ENCODE measurements around the gene ADGRB3. TPM values are rescaled to one million over a fixed set of nuclear protein-coding genes. Genes with fewer than 3 reads are reported as not detected.

Gene ADGRB3
- total RNA-seq, 1 donor from 2014 or later = 1.5 TPM

- Mint-ChIP-seq H3K27ac (no peak overlapping the region), H3K4me3 (no peak overlapping the region), H3K36me3 (no peaks in the 10 kb centered on the region), H3K4me1 (peaks cover 10% of the 10 kb centered on the region), H3K9me3 (no peaks in the 10 kb centered on the region), H3K27me3 (ENCODE audit: insufficient read depth, low read depth) (no peaks in the 10 kb centered on the region)
- Histone ChIP-seq H3K4me2 (no peak overlapping the region), H3K9ac (no peak overlapping the region), H3K79me2 (ENCODE audit: low read depth) (no peaks in the 10 kb centered on the region), H4K20me1 (ENCODE audit: low read depth) (no peaks in the 10 kb centered on the region), H3K4me1 (no peaks in the 10 kb centered on the region), H3K27me3 (no peaks in the 10 kb centered on the region), H3F3A (ENCODE audit: low read depth) (no peaks in the 10 kb centered on the region), H3K4me3 (no peak overlapping the region), H3K9me3 (ENCODE audit: low read depth) (no peaks in the 10 kb centered on the region), H2AFZ (replicated peaks) (no peak overlapping the region), H3K36me3 (no peaks in the 10 kb centered on the region), H3K27ac (no peak overlapping the region)
- no peak for DNase-seq (ENCODE audit: low spot score)
- TF ChIP-seq CTCF (IDR thresholded peaks at IDR 0.05) (no peak), EZH2 (IDR thresholded peaks at IDR 0.05) (no peak), EZH2phosphoT487 (IDR thresholded peaks at IDR 0.05) (no peak)
Observed at GRCh38 chr6:69338431-69339162, 703.5 kb downstream of the ADGRB3 start.

GRCh38 chr6:69339163-69339550 is 704.1 kb downstream of the ADGRB3 start:
- Mint-ChIP-seq H3K36me3 (no peaks in the 10 kb centered on the region), H3K27ac (no peak overlapping the region), H3K9me3 (no peaks in the 10 kb centered on the region), H3K4me1 (peaks cover 15% of the 10 kb centered on the region), H3K4me3 (no peak overlapping the region), H3K27me3 (ENCODE audit: insufficient read depth, low read depth) (no peaks in the 10 kb centered on the region)
- Histone ChIP-seq H4K20me1 (ENCODE audit: low read depth) (no peaks in the 10 kb centered on the region), H3K9me3 (ENCODE audit: low read depth) (no peaks in the 10 kb centered on the region), H3K27me3 (no peaks in the 10 kb centered on the region), H3K79me2 (ENCODE audit: low read depth) (no peaks in the 10 kb centered on the region), H3K4me1 (no peaks in the 10 kb centered on the region), H3K27ac (no peak overlapping the region), H3K4me2 (no peak overlapping the region), H2AFZ (replicated peaks) (no peak overlapping the region), H3K9ac (no peak overlapping the region), H3K4me3 (no peak overlapping the region), H3K36me3 (no peaks in the 10 kb centered on the region), H3F3A (ENCODE audit: low read depth) (no peaks in the 10 kb centered on the region)
- no peak for TF ChIP-seq CTCF (IDR thresholded peaks at IDR 0.05)
- no peak for TF ChIP-seq EZH2phosphoT487 (IDR thresholded peaks at IDR 0.05)
- no peak for TF ChIP-seq EZH2 (IDR thresholded peaks at IDR 0.05)
- no peak for DNase-seq (ENCODE audit: low spot score)

GRCh38 chr6:69340196-69340595 is 705.1 kb downstream of the ADGRB3 start:
- H3K9me3 ChIP-seq (ENCODE audit: low read depth) = no peaks in the 10 kb centered on the region
- no peak overlapping the region for H3K4me2 ChIP-seq
- no peaks in the 10 kb centered on the region for H4K20me1 ChIP-seq (ENCODE audit: low read depth)
- H3K9ac ChIP-seq = no peak overlapping the region
- H3K79me2 ChIP-seq (ENCODE audit: low read depth) = no peaks in the 10 kb centered on the region
- Mint-ChIP-seq H3K27ac (no peak overlapping the region), H3K4me1 (peaks cover 24% of the 10 kb centered on the region), H3K9me3 (no peaks in the 10 kb centered on the region), H3K27me3 (ENCODE audit: insufficient read depth, low read depth) (no peaks in the 10 kb centered on the region), H3K36me3 (no peaks in the 10 kb centered on the region), H3K4me3 (no peak overlapping the region)
- no peaks in the 10 kb centered on the region for H3K36me3 ChIP-seq
- TF ChIP-seq CTCF (IDR thresholded peaks at IDR 0.05) (no peak), EZH2 (IDR thresholded peaks at IDR 0.05) (no peak)
- no peaks in the 10 kb centered on the region for H3F3A ChIP-seq (ENCODE audit: low read depth)
- H3K27ac ChIP-seq = no peak overlapping the region
- no peak overlapping the region for H2AFZ ChIP-seq (replicated peaks)
- no peak for DNase-seq (ENCODE audit: low spot score)
- H3K4me3 ChIP-seq = no peak overlapping the region
- H3K4me1 ChIP-seq = no peaks in the 10 kb centered on the region
- H3K27me3 ChIP-seq = no peaks in the 10 kb centered on the region

Measured in neural progenitor cell (in vitro differentiated cells).